GM21717 (cell line): Measurements from ENCODE around the gene MGLL.

ENCODE experiments used
- ATAC-seq: cut with Tn5 transposase; IDR thresholded peaks from one replicate; pipeline ENCODE4 v1.9.1; 2021; ENCODE audit warnings: mild to moderate bottlenecking, moderate library complexity; ENCODE audit not compliant: unreplicated experiment

Gene MGLL

DNA sequence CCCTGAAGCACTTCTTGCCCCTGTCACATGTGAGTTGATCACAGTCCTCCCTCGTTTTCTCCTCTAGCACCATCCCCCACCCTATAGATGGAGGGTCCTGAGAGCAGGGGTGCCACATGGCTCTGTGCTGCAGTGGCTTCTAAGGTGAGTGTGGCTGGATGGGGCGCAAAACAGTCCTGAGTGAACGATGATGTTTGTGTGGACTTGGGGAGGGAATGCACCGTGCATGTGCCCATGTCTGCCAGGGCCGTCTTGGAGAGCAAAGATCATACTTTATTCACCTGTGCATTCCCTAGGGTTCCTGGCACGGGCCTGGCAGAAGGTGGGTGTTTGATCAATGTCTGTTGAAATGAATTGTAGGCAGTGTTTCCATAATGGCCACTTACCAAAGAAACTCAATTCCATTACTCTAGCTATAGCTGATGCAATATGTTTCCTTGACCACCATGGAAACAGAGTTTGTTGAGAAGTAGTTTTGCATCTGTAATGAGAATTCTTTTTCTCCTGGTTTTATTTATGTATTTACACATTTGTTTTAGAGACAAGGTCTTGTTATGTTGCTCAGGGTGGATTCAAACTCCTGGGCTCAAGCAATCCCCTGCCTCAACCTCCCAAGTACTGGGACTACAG is 91.5 kb downstream of the MGLL start:
- ATAC-seq: no peak

DNA sequence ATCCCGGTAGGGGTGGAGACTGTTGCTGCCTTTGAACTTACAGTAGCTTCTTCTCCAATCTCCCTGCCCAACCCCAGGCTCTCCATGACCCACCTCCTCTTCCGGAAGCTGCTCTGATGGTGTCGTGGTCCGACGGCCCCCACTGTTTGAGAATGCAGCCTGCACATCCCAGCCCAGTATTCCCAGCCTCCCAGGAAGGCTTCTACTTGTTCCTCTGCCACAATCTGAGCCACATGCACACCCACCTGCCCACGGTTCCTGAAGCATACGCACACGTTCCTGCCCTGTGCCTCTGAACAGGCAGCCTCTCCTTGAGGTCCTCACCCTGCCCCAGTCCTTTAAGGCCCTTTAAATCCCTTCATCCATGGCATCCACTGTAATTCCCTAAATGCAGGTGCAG is 92.1 kb downstream of the MGLL start:
- no peak for ATAC-seq

DNA sequence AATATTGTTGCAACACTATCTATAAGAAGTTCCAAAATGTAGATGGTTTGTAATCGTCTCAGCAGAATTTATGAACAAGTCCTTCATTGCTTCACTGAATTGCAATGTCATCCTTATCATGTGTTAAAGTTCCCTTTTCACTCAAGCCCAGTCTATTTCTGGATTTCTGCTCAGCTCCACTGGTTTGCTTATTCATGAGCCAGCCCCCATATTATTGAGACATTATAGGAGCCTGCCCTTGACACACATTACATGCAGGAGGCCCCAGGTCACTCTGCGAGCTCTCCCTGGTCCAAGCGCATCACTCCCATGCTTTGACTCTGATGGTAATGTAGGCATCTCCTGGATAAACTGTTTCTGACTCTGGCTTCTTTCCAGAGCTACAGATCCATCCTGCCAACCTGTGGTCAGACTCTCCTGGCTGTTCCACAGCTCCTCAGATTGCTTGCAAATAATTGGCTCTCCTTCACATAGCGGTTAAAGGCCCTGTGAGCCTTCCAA is 92.7 kb downstream of the MGLL start:
- no peak for ATAC-seq

DNA sequence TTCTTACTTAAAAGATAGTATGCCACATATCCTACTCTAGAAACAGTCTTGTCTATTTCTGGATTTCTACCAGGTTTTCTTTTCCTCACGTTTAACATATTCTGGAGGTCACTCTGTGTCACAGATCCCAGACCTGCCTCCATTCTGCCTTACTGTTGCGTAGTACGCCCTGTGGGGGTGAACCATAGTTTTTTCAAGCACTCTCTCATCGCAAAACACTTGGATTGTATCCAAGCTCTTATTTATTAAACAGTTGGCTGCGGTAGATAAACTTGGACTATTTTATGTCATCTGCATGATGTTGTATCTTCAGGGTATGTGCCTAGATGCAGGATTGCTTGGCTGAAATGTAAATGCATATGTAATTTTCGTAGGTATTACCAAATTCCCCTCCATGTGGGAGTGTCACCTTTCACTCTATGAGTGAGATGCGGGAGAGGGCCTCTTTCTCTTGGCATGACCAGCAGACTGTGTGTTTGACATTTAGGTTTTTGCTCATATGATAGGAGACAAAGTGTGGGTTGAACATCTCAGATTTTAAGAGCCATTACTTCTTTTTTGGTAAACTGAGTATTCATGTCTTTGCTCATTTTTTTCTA is 93.8 kb downstream of the MGLL start:
- ATAC-seq: no peak

DNA sequence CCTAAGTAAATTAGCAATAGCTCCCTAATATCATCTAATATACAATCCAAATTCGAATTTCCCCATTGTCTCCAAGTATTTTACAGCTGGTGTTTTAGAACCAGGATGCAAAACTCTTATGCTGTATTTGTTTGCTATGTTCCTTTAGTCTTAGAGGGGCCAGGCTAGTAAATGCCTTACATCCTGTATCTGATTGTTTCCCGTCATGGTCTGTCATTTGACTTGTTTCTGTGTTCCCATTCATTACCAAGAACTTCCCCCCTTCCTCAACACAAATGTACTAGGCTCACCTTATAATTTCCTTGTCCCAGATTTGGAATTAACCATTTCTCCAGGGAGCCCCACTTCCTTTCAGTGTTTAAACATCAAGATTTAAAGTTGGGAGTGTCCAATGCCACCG is 95.4 kb downstream of the MGLL start:
- ATAC-seq: no peak

DNA sequence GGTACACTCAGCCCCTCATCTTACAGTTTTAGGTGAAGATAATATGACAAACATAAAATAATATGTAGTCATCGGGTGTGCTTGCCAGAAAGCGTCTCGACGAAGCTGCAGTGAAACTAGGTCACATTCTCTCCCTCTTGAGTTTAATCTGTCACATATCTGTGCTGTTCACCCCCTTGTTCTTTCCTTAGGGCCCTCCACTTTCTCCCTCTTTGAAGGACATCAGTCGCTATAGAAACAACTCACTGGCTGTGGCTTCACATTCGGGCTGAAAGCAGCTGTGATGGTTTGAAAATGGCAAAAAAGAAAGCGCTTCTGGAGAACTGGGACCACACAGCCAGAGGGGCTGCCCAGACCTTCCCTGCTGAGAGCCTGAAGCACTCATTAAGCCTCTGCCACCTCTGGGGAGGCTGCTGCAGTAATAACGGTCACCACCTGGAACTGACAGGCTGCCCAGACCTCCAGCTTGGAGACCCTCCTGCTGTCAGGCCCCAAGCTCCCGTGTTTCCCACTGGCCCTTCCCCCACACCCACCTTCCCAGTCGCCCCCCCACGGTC is 99.2 kb downstream of the MGLL start:
- ATAC-seq: no peak

DNA sequence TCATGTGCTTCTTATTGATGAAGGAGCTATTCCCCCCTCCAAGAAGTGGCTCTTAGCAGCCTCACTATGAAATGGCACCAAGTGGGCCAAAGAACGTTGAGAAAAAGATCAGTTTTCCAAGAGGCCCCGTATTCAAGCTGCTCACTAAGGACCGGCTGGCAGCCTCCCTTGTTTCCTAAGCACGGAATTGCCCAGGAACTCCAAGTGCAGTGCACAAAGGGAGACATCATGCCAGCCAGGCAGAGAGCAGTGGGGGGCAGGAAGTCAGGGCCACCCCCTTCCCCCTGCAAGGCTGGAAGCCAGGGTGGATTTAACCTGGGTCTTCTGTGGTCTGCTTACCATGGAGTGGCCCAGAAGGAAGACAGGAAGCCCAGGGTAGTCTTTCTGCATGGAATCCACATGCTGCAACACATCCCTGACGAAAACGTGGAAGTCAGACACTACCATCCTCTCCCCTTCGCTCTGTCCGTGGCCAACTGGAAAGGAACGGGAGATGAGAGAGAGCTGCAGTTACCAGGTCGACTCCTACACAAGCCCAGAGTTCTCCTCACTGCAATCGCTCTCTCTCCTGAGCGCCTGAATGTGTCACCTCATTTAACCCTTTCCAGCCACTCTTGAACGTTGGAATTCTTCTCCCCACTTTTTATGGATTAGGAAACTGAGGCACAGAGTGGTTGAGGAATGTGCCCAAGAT is 100.1 kb downstream of the MGLL start:
- no peak for ATAC-seq

DNA sequence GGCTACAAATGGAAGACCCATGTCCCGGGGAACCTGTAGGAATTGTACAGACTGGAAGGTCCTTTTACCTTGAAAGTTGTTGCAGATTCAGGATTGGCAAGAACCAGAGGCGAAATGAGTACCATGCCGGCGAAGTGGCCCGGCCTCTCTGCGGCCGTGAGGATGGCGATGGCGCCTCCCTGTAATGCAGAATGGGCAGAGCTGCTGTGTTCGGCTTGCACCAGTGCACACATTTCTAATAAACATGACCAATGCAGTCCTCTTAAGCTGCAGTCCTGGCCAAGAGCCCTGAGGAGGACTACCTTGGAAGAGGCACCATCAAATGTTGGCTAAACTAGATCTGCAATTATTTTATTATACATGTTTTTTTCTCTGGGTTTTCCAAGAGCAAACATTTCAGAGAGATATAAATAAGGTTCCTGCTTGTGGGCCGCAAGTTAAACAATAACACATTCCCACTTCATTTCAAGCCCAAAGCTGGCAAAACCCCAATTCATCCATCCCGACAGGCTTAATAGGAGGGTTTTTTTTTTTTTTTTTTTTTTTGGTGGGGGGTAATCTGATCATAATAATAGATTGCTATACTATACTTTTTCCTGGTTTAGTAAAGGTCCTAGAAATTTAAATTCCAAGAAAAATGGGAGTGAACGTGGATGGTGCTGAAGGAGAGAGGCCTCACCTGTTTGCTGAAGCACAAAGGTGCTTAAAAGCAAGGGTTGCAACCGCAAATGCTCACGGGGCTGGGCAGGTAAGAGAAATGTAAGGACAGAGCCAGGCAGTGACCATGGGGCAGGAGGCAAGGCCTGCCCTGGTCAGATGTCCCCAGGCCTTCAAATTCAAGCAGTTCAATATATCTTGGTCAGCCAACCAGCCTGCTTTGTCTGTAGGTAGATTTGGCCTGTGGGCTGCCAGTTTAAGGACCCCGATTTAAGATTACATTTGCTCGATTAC is 101.1 kb downstream of the MGLL start:
- ATAC-seq: no peak

DNA sequence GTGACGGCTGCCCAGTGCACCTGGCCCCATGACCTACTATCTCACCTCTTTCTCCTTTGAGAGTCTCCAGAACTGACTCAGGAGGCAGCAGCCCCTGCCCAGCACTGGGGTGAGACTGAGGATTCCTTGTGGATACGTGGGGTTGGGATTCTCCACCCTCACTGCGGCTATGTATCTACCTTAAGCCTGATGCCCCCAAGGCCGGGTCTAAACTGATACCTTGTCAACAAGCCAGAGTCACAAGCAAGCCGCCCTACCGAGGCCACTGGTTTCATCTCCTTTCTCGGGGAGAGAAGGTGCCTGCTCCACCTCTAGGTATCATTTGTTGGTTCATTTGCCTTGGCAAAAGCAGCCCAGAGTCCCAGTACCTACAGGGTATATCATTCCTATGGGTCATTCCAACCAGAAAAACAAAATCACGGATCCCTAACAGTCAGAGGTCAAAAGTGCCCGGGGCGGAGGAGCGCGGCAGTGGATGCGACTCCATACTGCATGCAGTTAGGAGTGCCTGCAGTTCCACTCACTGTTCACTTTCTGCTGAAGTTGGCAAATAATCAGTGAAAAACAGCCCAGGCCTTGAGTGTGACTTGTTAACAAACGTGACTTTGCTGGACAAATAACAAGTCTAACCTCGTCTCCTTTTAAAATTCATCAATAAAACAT is 102.0 kb downstream of the MGLL start:
- no peak for ATAC-seq

DNA sequence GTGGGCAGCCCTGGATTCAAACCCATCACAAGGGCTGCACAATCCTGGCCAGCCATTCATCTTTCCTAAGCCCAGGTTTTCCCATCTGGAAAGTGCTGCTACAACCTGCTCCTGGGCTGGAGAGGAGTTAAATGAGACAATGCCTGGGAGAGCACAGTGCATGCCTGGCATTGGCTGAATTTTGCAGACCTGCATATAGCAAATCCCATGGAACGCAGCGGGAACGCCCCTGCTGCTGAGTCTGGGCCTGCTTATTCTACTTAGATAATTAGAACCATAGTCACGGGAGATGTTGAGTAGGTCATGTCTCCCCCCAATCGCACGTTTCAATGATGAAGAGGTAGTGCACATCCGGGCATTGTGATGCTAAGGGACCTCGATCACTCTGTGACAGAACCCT is 102.9 kb downstream of the MGLL start:
- ATAC-seq: no peak

DNA sequence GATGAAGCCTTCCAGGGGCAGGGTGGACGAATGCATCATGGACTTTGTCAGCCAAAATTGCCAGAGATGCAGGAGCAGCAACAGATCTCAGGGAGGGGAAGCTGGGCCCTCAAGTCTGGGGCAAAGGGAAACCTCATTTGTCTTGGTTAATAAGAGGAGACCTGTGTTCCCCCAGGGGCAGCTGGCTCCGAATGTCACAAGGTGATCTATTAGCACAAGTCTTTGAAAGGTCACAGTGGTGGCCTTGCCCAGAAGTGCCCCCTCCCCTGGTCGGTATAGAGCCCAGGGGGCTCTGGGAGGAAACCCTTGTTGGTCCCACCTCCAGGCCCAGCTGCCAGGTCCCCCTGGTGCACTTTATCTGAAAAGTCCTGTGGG is 103.4 kb downstream of the MGLL start:
- ATAC-seq: no peak

DNA sequence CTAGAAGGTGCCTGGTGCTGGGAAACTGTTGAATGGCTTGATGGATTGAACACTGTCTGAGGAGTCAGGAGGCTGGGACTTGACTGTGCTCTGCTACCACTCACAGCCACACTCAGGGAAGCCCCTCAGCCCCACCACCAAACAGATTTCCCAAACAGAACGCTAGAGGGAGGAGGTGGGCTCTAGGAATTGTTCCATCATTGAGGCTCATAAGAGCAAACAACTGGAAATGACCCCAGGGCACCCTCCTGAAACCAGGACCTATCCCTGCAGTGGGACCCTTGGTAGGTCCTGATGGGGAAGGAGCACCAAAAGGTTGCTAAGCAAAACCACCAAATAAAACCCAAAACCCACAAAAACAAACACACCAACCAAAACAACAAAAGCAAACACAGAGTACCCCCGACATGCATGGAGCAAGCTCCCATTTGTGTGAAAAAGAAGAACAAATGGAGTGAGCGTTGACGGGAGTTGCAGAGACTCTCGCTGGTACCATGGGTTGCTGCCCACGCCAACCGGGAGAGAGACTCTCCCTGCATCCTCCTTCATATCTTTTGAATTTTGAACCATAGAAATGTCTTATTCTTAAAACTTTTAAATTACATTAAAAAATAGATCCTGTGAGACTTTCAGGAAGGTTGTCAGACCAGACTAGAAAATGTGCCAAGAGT is 103.9 kb downstream of the MGLL start:
- no peak for ATAC-seq

DNA sequence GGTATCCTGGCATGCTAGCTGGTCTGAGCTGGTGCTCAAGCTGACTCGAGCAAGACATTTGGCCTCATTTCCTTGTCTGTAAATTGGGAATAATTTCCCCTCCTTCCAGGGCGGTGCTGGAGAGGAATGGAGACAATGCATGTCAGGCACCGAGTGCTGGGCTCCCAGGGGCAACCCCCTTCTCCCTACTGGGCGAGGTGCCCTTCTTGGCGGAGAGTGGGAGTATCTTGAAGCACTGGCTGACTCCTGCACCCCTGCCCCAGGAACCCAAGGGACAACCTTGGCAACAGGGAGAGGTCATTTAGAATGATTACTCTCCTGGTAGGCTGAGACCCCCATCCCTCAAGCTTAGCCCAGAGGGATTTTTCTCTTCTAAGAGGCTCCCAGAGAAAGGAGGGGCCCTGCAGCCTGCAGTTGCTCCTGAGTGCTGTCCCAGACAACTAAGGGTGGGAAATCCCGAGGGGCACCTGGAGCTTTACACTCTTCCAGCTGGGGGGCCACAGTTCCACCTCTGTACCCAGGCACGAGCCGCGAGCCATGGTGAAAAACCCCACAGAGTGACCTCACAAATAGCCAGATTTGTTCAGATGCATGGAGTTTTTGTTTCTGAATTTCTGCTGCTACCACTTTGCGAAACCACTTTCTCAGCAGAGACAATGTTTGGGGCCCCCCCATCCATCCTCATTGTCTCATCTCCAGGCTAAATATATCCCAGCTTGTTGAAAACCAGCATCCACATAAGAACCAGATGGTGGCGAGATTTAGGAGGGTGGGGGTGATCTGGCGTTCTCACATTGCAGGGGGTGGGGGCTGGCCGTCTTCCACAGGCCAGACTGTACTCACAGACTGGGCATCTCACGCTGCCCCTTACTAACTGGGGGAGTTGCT is 104.7 kb downstream of the MGLL start:
- ATAC-seq: no peak

DNA sequence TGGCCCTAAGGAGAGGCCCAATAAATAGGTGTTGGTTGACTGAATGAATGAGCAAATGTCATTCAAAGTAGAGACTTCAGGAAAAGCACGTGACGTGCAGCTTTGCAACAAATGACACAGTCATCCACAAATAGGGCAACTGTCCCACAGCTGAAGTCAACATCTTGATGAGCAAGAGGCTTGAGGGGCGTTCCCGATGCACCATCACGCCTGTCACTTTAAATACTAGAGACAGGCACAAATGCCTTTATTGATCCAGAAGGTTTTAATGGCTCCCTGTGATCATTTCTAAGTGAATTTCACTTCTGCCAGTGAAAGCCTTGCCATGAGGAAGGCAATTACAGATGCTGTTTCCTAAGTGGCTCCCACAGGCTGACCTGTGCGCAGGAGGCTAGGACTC is 105.9 kb downstream of the MGLL start:
- no peak for ATAC-seq

DNA sequence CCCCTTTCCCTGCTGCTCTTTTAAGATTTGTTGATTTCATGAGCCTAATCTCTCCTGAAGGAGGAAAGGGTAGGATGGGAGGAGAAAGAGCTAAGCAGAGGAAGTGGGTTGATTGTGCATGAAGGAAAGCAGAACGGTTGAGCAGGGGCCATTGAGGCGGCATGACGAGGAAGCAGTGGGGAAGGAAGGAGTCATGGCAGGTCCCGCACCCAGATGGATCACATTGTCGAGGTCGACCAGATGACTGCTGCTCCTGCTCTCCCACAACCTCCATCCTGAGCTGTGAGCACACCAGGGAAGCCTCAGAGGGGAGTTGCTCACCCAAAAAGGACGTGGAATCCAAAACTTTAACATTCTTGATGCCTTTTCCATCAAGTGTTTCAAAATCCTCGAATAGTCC is 106.8 kb downstream of the MGLL start:
- ATAC-seq: no peak

DNA sequence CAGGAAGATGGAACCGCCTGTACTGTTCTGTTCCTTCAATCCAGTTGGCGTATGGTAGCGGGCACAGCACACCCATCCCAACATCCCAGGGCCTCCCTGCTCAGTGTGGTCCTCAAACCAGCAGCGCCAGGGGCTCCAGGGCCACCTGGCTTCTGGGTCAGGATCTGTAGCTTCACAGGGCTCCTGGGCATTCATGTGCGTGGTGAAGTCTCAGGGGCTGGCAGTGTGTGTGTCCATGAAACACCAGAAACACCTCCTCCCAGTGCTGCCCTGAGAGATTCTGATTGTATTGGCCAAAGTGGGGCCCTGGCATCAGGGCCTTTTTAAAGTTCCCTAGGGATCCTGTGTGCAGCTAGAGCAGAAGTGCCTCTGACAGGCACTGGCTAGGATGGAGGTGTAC is 107.4 kb downstream of the MGLL start:
- no peak for ATAC-seq

DNA sequence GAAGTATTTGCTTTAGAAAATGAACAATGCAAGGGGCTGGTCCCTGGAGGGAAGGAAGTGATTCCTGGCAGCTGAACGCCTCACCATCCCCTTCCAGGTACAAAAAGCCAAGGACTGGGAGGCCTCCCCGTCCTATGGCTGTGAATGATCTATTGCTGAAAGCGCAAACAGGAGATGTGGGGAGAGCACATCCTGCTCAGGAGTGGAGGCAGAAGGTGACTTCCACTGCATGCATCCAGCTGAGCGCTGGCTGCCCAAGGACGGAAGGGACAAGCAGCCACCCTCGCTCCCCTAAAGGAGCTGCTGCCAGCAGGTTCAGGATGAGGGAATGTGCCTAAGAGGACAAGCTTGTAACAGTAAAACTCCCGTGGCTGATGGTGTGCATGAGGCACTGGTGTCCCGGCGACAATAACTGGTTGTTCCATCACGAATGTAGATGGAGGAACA is 108.2 kb downstream of the MGLL start:
- no peak for ATAC-seq

DNA sequence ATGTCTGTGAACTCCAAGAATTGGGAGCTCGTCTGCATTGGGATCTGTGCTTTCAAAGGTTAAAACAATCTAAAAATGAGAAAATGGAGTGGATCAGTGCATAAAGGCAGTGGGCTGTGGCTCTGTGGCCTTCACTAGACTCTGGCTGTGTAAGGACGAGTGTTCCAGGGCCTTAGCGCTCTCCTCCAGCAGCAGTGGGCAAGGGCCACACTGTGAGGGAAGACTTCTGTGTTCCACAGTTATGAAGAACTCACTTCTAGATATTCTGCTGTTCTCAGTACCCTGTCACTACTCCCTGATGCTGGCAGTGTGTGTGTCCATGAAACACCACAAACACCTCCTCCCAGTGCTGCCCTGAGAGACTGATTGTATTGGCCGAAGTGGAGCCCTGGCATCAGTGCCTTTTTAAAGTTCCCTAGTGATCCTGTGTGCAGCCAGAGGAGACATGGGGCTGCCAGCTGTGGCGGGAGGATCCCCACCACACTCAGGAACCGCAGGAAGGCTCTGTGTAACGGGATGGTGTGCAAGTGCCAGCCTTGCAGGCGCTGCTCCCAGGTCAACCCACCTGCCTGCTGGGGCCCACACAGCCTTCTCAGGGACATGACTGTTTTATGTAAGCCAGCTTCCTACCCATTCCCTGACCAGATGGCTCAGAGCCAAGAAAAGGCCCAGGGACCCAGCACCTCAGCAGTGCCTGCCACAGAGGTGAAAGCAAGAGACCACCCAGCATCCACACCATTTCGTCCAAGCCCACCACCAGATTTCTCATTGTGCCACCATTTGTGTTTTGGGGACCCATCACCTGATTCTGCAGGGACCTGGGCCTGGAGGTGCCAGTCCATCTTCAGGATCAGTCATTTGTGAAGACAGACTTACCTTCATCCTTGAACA is 109.2 kb downstream of the MGLL start:
- no peak for ATAC-seq
